Activated gamma-delta T cell treated with Interleukin-2 at 50 U/mL for 16 hours (primary cell): ENCODE measurements around the gene BLOC1S1.

Experiments used
- DNase-seq: peaks from one replicate; pipeline ENCODE4 v3.0.0-alpha.2; 2020

The BLOC1S1 gene

GRCh38 chr12:55728939-55729818 lies 13.3 kb downstream of the BLOC1S1 start, which contains the start of gene CD63:
CD63 (minus strand) TSS chr12:55729009; CDS start chr12:55728341, 668 bp downstream.
- peak; percentile 56 for DNase-seq

DNA sequence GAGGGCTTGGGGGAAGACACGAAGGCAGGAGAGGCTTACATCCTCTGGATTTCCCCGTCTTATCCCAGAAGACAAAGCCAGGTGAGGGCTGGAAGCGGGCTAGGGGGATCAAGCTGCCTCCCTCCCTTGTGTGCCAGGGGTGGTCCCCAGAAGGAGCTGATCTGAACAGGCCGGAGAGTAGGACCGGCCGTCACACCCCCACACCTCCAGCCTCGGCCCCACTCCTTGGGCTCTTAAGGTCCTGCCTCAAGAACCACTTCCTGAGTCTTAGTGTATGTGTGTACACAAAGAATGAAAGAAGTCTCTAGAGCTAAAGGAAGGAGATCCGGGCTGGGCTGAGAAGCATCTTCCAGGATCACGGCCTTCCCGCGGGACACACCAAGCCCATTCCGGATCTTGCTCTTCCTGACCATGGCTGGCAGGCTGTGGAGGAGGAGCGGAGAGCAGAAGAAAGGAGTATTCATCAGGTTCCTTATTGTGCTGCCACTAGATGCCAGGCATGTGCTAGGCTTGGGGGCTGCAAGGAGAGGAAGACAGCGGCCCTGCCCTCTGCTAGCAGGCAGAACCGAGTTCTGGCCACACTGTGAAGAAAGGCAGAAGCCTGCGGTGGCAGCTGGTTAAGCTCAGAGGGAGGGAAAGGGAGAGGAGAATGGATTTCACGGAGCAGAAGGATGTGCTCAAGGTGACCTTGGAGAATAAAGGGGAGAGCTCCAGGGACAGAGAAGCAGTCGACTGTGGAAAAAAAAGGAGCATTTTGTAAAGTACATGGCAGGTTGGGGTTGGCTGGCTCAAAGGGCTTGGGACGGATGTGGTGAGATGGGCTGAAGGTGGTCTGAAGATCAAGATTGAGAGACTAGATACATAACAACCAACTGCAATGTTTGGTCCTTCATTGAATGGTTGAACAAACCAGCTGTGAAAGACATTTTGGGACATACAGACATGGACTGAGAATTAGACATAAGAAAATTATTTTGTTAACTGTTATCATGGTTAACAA lies 14.3 kb downstream of the BLOC1S1 start:
- DNase-seq = peak; percentile 35

GRCh38 chr12:55732288-55732687 lies 16.4 kb downstream of the BLOC1S1 start:
- DNase-seq = no peak

- DNase-seq = no peak
Measured at GRCh38 chr12:55733021-55733555, 17.2 kb downstream of the BLOC1S1 start.

GRCh38 chr12:55733858-55734257 lies 18.0 kb downstream of the BLOC1S1 start:
- no peak for DNase-seq

- DNase-seq = no peak
Measured at GRCh38 chr12:55734595-55734994, 18.7 kb downstream of the BLOC1S1 start.

DNA sequence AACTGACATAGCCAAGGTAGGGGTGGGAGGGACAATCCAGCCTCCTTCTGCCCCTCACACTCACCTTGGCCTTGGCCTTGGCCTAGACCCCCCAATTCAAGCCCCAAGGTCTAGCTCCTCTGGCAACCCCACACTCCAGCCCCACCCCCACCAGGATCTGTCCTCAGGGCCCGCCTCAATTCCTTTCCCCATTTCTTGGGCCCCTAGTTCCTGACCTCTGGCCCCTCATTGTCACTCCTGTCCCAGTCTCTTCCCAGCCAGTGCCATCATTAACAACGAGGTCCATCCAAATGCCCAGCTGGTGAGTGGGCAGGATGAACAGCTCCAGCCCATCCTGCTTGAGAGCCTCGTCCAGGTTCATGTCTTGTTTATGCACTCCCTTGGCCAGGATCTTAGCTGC lies 20.2 kb downstream of the BLOC1S1 start:
- no peak for DNase-seq

- DNase-seq = peak; percentile 48
Measured at GRCh38 chr12:55736780-55737580, 21.1 kb downstream of the BLOC1S1 start.

DNA sequence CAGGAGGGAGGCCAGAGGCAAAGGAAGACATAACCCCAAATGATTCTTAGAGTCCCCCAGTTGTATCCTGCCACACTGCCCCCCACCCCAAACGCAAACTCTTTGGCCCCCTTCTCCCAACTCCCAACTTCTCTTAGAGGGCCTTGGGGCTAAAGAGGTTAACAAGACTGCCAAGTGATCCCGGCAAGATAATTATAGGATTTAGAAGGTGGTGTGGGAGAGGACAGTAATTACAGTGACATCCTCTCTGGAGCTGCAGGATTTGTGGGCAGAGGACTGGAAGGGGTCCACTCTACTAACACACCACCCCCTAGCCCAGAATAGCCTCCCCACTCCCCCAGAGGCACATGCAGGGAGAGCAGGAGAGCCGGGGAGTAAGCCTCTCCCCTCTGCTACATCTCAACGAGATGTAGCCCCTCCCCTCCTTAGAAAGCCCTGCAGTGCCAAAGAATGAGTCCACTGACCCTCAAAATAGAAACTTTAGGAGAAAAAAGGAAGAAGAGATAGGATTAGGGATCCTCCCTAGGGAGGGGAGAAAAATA lies 21.8 kb downstream of the BLOC1S1 start:
- no peak for DNase-seq

DNA sequence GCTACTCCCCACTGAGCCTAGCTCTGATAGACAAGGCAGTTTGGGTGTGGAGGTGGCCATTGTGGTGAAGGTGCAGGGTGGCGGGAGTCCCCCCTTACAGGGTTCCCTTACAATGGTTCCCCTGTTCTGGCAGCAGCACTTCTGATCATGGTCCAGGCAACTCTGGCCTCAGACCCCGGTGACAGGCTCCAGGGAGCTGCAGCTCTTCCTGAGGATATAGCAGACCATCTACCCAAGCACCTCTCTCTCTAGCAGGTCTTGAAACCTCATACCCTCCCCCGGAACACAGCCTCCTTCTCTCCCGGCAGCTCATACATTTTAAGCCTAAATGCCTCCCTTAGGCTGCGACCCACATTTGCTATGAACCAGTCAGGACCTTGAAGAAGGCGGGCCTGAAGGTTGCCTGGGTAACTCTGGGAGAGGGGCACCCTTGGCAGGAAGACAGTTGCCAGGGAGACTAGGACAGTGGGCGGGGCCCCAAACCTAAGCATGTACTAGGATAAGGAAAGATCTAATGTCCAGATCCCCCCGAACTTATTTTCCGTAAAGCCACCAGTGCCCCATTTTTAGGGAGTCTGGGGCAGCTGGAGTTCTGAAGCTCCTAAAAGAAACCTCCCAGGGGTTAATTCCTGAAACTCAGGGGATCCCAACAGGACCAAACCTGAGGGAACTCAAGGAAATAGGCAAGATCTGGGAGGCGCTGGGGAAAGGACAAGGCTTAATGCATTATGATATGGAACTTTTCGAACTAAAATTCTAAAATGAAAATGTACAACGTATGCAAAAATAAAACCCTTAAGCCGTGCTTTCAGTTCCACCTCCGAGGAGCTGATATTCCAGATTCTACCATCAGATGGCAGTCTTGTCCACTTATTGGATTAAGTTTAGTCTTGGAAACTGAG lies 22.5 kb downstream of the BLOC1S1 start:
- peak; percentile 77 for DNase-seq

DNA sequence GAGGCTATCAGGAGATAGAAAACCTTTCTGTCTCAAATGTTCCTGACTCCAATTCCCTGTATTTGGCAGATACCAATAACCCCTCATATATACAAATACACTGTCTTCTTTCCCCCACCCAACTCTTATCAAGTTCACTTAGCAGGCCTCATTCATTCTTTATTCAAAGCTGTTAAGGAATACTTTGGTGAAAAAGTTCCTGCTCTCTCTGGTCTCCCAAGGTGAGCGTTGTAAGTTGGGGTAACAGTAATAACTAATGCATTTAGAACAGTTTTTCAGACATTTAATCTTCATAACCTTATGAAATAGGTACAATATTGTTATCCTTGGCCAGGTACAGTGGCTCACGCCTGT lies 23.2 kb downstream of the BLOC1S1 start:
- no peak for DNase-seq

- DNase-seq = no peak
Measured at GRCh38 chr12:55741931-55742680, 26.3 kb downstream of the BLOC1S1 start.

DNA sequence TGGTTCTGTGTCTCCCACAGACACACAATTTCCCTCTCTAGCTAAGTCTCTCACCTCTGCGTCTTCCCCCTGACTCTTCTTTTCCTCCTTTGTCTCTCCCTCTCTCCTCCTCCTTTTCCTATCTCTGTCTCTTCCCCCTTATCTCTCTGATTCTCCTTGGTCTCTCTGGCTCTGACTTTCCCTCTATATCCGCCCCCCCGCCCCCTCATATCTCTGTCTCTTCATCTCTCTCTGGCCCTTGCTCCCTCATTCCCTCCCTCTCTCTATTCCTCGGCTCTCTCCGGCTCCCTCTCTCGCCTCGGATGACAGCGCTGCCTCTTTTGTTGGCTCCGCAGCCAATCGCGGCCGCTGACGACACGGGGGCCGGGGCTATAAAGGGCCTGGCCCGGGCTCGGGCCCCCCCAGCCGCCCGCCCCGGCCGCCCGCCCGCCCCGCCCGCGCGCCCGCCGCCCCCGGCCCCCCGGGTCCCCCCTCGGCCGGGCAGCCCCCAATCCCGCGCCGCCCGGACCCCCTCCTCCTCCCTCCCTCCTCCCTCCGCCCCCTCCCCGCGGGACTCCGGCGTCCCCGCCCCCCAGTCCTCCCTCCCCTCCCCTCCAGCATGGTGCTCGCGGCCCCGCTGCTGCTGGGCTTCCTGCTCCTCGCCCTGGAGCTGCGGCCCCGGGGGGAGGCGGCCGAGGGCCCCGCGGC lies 27.0 kb downstream of the BLOC1S1 start, which contains the start of gene GDF11:
GDF11 (plus strand) TSS at position 404 of the 687 bp plus-strand sequence; CDS start at position 599, 195 bp downstream.
- DNase-seq = peak; percentile 65

DNA sequence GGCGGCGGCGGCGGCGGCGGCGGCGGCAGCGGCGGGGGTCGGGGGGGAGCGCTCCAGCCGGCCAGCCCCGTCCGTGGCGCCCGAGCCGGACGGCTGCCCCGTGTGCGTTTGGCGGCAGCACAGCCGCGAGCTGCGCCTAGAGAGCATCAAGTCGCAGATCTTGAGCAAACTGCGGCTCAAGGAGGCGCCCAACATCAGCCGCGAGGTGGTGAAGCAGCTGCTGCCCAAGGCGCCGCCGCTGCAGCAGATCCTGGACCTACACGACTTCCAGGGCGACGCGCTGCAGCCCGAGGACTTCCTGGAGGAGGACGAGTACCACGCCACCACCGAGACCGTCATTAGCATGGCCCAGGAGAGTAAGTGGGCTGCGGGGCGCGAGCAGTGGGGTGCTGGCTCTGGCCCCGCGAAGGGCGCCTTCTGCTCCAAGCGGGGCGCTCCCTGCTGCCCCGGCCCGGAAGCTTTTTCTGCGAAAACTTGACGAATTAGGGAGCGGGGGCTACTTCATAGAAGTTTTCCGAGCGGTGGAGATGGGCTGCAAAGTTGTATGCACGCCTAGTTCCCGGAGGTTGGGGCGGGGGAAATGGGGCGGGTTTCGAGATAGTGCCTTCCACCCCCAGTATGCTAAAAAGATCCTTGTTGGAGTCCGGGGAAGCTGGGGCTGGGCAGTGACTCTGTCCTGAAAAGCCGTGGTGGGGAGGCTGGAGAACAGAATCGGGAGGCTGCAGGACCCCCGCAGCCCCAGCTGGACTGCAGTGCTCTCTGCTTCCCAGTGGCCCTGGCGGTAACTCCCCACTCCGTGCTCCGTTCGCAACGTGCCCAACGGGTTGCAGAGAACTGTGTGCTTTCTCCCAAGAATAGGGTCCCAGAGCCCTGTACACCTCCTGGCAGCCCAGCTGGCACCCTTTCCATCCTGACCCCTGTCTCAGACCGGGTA lies 27.8 kb downstream of the BLOC1S1 start:
- peak; percentile 39 for DNase-seq

- DNase-seq = no peak
Measured at GRCh38 chr12:55744340-55745030, 28.6 kb downstream of the BLOC1S1 start.

GRCh38 chr12:55745361-55746173 lies 29.7 kb downstream of the BLOC1S1 start:
- no peak for DNase-seq
